ENCODE measurements around the gene SPSB2.

- TF ChIP-seq CTCF (IDR thresholded peaks at IDR 0.05) = no peak
- TF ChIP-seq POLR2A (IDR thresholded peaks at IDR 0.05) = no peak
These were observed 32.8 kb downstream of the SPSB2 start for GRCh38 chr12:6840330-6840729.

All from esophagus squamous epithelium (tissue), 4 donors.